ENCODE results near the gene AOAH.

- TF ChIP-seq CTCF (IDR thresholded peaks at IDR 0.05) (no peak), POLR2A (IDR thresholded peaks at IDR 0.05) (no peak)
Observed at GRCh38 chr7:36638140-36638539, 86.2 kb downstream of the AOAH start.

Measured in esophagus squamous epithelium (tissue), 4 donors.